ENCODE results near the gene S100A13.

DNA sequence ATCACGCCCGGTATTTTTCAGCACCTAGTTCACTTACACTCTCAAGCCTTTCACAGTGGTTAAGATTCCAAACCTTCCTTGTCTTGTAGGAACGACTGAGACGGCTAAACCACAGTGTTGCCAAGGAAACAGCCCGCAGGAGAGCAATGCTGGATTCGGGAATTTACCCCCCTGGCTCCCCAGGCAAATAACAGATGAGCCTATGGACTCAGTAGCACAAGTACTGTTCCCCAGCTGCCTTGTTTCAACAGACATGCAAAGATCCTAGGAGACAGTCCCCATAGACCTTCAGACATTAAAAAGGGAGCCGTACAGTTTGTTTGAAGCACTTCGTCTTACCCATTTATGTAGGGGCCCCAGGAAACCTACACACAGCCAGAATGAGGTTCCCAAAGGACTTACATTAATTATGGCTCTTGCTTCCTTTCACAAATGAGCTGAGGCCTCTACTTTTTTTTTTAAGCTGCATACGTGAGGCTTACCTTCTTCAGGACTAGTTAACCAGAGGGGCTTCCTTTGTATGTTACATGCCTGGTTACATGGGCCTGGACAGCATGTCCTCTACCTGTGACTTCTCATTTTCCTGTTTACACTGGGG lies 33.9 kb upstream of the S100A13 start:
- no peak for TF ChIP-seq CTCF (IDR thresholded peaks at IDR 0.05)
- TF ChIP-seq POLR2A (IDR thresholded peaks at IDR 0.05), result no peak
- TF ChIP-seq POLR2AphosphoS5 (IDR thresholded peaks at IDR 0.05), result no peak
- no peak for TF ChIP-seq EP300 (IDR thresholded peaks at IDR 0.05; ENCODE audit: low read depth)
